GM18520 (cell line): Measurements from ENCODE around the gene PPP1R1C.

Source experiments
- ATAC-seq: cut with Tn5 transposase; IDR thresholded peaks from one replicate; pipeline ENCODE4 v1.9.1; 2021; ENCODE audit not compliant: unreplicated experiment

Gene PPP1R1C

DNA sequence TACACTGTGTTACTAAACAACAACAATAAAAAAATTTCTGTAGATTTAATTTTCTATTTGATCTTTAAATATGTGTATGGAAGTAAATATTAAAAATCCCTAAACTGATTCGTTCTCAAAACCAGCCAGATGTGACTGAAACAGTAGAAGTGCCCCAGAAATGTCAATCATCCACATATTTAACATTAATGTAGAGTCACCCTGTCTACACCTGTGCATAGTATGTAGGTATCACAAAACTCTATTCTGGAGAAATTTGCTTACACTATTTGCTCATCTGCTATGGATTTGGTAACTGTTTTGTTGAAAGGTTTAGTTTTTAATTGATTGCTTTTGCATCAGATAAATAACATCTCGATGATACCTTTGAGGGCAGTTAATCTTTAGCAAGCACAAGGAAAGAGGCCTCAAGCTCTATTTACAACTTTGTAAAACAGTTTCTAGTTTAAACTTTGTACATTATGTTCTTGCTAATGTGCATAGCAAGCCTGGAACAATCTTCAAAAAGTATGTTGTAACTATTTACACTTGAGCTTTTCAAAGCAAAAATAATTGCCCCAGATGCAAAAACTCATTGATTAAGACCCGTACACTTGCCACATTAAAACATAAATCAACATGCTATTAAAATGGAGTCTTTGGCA lies 76.8 kb downstream of the PPP1R1C start:
- ATAC-seq, result no peak

DNA sequence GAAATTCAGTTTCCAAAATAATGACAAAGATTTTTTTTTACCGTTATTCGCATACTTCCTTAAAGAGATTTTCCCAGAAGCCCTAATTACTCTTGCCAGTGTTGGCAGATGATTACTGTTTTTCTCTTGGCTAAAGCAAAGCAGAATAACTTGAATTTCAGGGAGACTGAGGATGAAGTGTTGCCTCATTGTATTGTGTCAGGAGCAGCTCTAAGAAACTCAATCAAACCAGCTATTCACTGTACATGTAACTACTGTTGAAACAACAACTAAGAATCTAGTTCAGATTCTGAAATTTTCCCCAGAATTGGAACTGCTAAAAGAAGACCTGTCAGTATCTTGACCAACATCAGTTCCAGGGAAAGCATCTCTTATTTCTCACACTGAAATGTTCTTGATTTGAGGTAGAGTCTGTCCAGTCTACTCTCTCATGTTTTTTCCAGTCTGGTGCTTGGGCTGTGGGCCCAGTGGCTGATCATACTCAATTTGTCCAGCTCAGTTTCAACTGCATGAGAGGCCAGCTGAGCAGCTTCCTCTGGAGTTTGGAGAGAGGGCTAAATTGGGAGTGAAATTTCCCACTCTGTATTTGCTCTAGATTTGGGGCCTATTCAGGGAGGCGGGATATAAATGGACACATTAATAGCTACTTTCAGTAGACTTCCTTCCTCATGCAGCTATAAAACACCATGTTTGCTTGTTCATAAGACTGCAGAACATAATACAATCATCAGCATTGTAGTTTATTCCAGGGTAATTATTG lies 78.5 kb downstream of the PPP1R1C start:
- no peak for ATAC-seq

DNA sequence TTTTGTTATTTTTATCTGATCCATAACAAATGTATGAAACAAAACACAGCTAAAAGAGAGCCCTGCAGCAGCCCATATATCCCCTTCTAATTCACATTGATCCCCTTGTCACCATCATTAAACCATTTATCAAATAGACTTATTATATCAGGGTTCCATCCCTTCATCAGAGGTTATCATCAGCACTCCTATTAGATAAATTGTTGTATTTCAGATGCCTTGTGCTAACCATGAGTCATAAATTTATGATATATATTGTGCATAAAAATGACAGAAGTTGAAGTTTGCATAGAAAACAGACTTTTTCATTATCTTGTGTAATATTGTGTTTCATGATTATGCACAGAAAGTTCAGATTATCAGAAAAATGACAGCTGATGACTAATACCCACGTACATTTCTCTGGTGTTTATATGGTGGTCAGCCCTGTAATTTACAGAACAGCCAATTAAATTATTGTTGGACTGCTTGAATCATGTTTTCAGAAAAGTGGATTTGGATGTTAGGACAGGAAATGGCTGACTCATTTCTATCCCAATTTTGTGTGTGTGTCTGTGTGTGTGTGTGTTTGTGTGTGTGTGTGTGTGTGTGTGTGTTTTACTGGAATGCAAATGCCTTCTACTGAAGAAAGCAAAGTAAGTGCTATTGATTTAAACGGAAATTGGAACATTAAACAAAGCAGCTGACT lies 80.9 kb downstream of the PPP1R1C start:
- no peak for ATAC-seq

DNA sequence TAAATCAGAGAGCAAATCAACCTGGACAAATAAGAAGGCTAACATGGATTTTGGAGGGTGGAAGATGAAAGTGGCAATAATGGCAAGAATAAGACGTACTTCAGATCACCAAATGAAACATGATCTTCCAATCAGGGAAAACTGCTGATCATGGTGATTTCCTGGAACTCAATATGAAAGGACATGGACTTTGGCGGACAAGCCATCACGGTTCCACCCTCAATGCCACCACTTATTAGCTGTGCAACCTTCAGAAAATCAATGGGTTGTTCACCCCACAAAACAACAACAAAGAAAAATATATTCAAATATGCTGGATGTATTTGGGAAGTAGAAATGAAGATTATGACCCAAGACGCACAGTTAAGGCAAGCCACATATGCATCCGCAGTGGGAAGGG lies 81.7 kb downstream of the PPP1R1C start:
- ATAC-seq, result no peak

DNA sequence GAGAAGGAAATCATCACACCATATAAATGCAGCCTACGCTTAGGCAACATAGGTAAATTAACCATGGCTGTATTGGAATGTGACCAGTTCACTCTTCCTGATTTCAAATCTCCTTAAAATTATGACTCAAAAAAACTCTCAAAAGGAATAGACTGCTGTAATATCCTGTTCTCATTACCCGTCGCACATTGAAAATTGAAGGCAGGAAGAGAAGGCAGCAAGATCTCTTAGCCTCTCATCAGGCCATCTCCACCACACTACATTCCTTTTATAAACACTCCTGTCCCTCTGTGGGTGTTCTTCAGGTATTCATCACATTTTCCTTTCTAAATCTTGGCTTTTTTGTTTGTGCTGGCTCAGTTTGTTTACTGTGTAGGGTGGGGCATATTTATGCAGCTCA lies 83.2 kb downstream of the PPP1R1C start:
- ATAC-seq, result no peak

DNA sequence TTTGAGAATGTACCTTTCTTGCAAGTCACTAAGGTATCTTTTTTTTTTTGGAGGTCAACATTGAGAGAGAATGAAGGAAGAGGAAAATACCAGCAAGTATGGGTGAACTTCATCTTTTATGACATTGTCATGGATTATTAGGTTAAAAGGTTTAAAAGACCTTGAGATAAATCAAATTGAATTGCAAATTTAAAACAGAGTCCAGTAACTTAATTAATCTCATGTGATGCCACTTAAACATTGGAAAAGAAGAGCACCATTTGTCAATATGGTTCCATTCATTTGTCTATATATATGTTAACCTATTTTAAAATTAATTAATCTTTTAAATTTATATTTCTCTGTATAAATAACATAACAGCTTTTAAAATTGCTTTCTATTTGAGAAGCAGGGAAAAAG lies 83.8 kb downstream of the PPP1R1C start:
- ATAC-seq, result no peak

DNA sequence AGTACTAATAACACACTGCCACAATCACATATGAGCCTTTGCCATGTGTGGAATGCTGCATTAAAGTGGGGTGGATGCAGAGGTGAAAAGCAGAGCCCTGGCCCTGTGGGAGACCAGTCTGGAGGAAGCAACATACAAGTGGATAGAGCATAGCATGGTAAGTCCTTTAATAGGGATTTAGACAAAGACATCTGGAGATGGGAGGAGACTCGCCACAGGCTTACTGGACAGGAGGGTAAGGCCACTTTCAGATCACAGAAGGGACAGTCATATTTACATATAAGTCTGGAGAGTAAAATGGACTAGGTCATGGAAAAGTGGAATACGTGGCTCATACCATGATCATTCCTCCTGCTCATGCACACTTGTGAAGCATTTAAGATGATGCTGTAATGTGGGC lies 84.3 kb downstream of the PPP1R1C start:
- no peak for ATAC-seq

DNA sequence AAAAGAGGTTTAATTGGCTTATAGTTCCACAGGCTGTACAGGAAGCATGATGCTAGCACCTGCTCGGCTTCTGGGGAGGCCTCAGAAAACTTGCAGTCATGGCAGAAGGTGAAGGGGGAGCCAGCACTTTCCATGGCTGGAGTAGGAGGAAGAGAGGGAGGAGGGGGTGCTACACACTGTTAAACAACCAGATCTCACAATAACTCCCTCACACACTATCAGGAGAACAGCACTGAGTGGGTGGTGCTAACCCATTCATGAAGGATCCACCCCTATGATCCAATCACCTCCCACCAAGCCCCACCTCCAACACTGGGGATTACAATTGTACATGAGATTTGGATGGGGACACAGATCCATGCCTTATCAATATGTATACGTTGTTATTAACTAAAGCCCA lies 85.1 kb downstream of the PPP1R1C start:
- ATAC-seq, result no peak

DNA sequence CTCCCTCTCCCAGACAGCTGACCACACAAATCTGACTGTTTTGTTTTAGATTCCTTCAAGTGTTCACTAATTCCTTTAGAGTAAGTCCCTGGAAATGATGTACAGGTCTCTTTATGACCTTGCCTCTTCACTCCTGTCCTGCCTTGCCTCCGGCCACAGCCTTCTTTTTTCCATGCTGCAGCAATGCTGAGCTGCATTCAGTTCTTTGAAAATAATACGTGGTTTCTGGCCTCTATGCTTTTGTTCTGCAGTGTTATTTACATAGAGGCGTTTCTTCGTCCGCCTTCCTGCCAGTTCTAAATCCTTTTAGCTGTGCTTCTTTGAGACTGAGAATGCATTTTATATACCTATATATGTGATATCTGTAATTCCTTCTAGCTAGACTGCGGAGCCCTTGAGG lies 87.2 kb downstream of the PPP1R1C start:
- no peak for ATAC-seq

DNA sequence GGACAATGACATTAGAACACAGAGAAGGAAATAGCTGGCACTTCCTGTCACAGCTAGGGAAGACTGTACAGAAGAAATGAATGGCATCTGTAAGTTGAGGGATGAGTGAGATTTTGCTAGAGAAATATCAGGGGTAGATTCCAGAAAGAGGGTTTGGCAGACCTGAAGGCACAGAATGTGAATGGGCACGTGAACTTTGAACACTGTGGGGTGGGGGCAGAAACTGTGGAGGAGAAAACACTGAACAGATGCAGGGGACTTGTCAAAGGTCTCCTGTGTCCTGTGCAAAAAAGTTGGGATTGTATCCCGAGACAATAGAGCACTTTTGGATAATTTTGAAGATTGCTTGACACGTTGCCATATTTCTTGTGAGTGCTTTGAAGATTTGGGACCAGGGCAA lies 88.0 kb downstream of the PPP1R1C start:
- ATAC-seq, result no peak

DNA sequence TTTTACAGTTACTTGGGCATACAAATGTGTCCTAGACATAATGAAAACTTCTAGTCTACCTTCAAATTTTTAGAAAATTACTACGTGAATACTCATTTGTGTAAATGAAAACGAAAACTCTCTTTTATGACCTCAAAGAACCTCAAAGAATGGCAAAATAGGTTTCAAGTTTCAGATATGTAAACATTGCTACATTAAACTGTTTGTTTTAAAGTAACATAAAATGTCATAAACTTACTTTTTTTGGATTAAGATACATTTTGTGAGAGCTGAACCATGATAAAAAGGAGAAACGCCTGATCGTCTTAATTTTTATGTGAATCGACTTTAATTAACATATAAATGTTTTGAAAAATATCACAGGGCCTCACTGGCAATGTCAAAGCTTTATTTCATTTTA lies 91.4 kb downstream of the PPP1R1C start:
- no peak for ATAC-seq

DNA sequence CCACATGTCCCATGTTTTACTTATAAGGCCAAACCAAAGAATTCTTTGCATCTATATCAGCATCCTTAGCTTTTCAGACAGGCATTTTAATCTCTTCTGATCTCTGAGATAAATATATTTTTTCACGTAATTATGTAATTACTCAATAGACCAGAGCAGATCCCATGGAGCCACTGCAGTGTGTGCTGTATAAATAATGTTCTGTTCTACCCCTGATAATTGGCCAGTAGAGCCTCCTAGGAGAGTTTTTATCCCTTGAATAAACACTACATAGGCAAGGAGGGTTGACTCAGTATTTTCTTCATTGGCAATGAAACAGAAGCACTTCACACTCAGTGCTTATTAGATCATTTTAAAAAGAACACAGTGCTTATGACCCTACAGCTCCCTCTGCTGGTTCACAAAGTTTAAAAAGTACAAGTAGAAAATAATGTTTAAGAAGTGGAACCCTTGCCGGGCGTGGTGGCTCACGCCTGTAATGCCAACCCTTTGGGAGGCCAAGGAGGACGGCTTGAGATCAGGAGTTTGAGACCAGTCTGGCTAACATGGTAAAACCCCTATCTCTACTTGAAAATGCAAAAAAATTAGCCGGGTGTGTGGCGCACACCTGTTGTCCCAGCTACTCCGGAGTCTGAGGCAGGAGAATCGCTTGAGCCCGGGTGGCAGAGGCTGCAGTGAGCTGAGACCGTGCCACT lies 91.9 kb downstream of the PPP1R1C start:
- ATAC-seq, result no peak

DNA sequence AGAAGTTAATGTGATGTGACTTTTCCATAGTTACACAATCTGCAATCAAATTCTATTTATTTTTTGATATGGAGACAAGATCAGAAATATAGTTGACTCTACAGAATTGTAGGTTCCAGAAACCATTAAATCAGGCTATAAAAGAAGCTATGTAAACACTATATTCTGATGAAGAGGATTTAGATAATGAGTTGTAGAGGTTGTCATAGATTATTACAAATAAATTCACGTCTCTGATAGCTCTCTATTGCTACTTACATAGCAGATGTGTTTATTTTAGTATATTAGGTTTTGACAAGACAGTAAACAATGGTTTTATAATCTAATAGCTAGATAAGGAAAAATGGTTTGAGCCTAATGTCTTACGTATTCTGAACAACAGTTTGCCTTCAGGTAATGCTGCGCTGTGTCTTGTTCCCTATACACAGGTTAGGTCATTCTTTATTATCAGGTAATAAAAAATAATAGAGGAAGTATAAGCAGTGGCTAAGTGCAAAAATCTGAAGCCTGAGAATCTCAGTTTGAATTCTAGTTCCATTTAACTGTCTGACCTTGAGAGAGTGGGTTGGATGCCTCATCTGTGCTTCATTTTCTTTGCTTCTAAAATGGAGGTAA lies 93.4 kb downstream of the PPP1R1C start:
- no peak for ATAC-seq

DNA sequence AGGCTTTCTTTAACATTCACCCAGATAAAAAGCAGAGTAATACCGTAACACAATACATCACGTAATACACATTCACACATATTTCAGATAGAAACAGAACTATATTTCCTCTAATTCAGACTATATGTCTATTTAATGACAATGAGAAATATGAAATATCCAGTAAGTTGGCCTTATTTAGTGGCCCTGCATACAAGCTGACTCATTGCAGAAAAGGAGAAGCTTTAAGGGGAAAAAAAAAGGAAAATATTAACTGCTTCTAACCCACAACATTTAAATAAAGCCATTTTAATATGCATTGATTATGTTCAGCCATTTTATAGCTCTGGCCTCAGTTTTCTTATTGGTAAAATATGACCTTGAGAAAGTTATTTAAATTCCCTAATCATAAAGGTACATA lies 94.8 kb downstream of the PPP1R1C start:
- ATAC-seq, result no peak

DNA sequence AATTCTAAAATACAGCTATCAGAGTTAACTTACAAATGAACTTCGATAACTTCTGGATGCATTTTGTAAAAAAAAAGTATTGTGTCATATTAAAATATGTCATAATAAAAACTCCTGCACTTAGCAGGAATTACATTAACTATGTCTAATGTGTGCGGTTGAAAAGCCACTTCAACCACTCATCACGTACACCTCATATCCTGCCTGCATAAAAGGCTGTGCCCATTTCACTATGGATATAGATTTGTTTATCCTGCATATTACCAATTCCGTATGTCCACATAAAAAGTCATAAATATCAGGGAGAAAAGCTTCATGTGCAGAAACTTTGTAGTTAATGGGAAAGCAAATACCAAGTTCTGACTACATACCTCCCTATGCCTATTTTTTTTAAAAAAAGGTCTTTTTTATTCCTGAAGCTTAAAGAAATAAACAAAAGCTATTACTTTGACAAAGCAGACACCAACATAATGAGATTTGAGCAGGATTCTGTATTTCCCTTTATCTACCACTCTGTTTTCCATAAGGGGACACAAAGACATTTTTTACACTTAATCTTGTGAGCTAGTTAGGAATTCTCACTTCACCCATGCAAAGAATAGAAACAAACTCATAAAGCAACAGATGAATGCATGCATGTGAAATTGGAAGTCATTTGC lies 96.1 kb downstream of the PPP1R1C start:
- no peak for ATAC-seq

DNA sequence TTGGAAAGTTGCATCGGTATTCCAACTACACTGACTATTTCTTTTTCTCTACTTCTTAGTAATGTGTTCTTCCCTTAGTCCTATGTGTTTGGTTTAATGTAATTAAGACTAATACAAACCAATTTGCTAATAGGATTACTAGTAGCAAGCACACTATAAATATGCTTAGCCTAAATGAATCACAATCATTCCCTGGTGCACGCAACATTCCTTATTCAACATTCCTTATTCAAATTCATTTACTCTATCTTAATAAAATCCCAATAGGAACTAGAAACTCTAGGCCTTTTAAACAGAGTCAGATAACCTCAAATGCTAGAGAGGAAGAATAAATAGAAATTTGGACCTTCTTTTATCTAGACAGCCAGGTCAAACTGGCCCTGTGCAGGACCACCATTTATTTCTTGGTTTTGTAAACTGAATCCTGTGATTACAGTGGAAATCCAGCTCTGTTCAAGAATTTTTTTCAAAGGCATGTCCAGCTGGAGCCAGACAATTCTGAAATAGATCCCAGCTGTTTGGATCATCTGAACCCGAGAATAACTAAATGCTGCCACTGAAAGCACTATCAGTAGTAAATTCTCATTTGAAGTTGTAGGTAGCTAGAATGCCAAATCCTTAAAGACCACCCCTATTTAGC lies 103.1 kb downstream of the PPP1R1C start:
- no peak for ATAC-seq

DNA sequence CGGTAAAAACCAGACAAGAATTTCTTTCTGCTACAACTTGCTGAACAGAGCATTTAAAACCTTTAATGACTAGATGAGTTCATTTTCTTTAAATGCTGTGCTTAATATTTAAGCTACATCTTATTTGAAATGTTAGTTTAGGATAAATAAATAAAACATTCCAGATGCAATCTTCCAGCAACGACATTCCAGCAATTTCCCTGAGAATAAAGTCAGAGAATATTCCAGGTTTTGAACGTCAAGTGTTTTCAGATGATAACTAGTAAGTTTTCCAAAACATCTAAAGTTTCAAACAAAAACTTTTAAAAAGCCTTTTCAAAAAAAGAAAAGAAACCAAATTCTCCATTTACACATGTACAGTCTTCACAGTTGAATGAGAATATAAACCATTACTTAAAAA lies 104.8 kb downstream of the PPP1R1C start:
- no peak for ATAC-seq

DNA sequence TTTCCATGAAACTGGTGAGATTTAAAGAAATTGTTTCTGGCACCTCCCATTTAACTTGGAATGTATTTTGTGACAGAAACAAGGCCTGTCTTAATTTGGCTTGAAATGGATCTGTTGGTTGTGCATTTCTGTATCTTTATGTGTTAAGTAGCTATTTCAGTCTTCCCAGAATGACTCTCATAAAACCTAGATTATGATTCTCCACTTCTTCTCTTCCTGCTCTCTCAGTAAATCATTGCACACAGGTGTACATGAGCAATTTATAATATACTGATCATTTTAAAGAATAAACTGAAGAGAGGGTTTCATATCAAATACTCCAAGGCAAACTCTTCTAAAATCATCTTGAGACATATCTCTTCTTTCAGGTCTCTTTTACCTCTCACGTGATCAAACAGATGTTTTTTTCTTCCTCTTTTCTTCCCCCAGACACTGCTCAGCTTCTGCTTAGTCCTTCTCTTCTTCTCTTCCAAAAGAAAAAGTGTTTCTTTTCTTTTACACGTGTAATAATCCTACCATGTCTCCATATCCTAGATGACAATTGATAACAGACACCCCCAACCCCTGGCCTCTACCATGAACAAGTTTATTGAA lies 112.0 kb downstream of the PPP1R1C start:
- no peak for ATAC-seq

DNA sequence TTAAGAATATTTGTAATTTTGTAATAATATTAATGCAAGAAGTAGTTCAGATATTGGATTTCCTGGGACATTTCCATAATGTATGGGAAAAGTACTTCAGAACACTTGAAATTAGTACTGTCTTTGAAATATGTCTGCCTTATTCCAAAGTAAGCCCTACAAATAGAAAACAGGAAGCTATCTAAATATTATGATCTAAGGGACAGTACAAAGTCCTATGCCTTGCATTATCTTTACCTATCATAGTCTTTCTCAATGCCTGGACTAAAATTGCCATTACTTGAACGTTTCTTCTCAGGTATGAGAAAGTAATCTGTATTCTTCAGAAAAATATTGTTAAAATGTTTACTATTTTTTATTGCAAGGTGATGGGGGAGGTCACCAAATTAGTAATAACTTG lies 113.0 kb downstream of the PPP1R1C start:
- ATAC-seq, result no peak

DNA sequence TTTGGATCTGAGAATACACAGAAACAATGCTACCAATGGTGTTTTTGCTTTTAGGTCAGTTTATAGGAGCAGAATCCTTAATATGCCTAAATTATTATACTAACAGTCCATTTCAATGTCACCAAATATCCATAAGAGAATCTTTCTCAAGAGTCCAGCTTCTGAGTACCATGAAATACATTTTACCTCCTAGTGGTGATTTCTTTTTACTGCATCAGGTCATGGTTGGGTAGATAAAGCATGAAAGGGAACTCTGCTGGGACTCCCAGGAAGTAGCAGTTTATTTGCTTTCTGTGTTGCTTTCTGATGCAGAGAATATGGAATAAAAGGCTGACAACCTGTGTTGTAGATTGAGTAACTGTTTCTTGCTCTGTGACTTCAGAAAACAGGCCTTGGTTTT lies 115.6 kb downstream of the PPP1R1C start:
- ATAC-seq, result no peak
